ENCODE data around the gene FFAR1.

The FFAR1 gene

GRCh38 chr19:35347171-35347929 lies at the start of gene FFAR1:
Gene FFAR1 (plus strand): TSS chr19:35347902. CDS start chr19:35351552, 3,650 bp downstream.
- DNase-seq (ENCODE audit: low read depth, low spot score), result no peak
- in situ Hi-C loops (cut with HindIII; ENCODE audit: low sequenced_read_pairs), result no loop called here
- no peak for TF ChIP-seq CTCF (IDR thresholded peaks at IDR 0.05; ENCODE audit: low read depth, low read length)
- H3K4me3 ChIP-seq (ENCODE audit: low read depth, low read length), result no peak within 1 kb of the TSS

GRCh38 chr19:35297922-35298321 lies 49.8 kb upstream of the FFAR1 start:
- TF ChIP-seq CTCF (IDR thresholded peaks at IDR 0.05; ENCODE audit: low read depth, low read length), result no peak
- no peak overlapping the region for H3K4me3 ChIP-seq (ENCODE audit: low read depth, low read length)
- in situ Hi-C loops (cut with HindIII; ENCODE audit: low sequenced_read_pairs), result no loop called here
- no peak for DNase-seq (ENCODE audit: low read depth, low spot score)

- TF ChIP-seq CTCF (IDR thresholded peaks at IDR 0.05; ENCODE audit: low read depth, low read length), result no peak
- no peak overlapping the region for H3K4me3 ChIP-seq (ENCODE audit: low read depth, low read length)
- DNase-seq (ENCODE audit: low read depth, low spot score), result no peak
- in situ Hi-C loops (cut with HindIII; ENCODE audit: low sequenced_read_pairs), result no loop called here
Observed at GRCh38 chr19:35298561-35298972, 49.1 kb upstream of the FFAR1 start.

- no peak for TF ChIP-seq CTCF (IDR thresholded peaks at IDR 0.05; ENCODE audit: low read depth, low read length)
- in situ Hi-C loops (cut with HindIII; ENCODE audit: low sequenced_read_pairs), result no loop called here
- no peak for DNase-seq (ENCODE audit: low read depth, low spot score)
- no peak overlapping the region for H3K4me3 ChIP-seq (ENCODE audit: low read depth, low read length)
Observed at GRCh38 chr19:35299523-35300338, 48.0 kb upstream of the FFAR1 start.

GRCh38 chr19:35300339-35300649 lies 47.4 kb upstream of the FFAR1 start:
- in situ Hi-C loops (cut with HindIII; ENCODE audit: low sequenced_read_pairs), result no loop called here
- no peak for TF ChIP-seq CTCF (IDR thresholded peaks at IDR 0.05; ENCODE audit: low read depth, low read length)
- no peak overlapping the region for H3K4me3 ChIP-seq (ENCODE audit: low read depth, low read length)
- DNase-seq (ENCODE audit: low read depth, low spot score), result no peak

GRCh38 chr19:35301961-35302360 lies 45.7 kb upstream of the FFAR1 start:
- no peak overlapping the region for H3K4me3 ChIP-seq (ENCODE audit: low read depth, low read length)
- in situ Hi-C loops (cut with HindIII; ENCODE audit: low sequenced_read_pairs), result no loop called here
- no peak for TF ChIP-seq CTCF (IDR thresholded peaks at IDR 0.05; ENCODE audit: low read depth, low read length)
- DNase-seq (ENCODE audit: low read depth, low spot score), result no peak

Measured in astrocyte of the spinal cord (primary cell).